Epithelial cell of umbilical artery (primary cell): ENCODE data around the gene DEFB132. TPM values are rescaled to one million over a fixed set of nuclear protein-coding genes. Genes with fewer than 3 reads are reported as not detected.

Source experiments
- total RNA-seq: library from RNA; depleted of rRNA; stranded (reverse); fragments of >200 nt; gene quantifications from 2 replicates; pipeline ENCODE4 v1.2.3, GENCODE V29; 2014

The DEFB132 gene
- total RNA-seq: not detected in 2 replicates

GRCh38 chr20:257419-257818, at the start of gene DEFB132:
DEFB132 (plus strand) TSS chr20:257724; CDS start chr20:257779, 55 bp downstream.

GRCh38 chr20:226958-227357, 30.6 kb upstream of the DEFB132 start, which contains the start of gene DEFB129:
DEFB129 (plus strand) TSS chr20:227258; CDS start chr20:227289, 31 bp downstream.

GRCh38 chr20:290084-290831, 32.7 kb downstream of the DEFB132 start, which contains the start of gene C20orf96:
C20orf96 (minus strand) TSS chr20:290750; CDS start chr20:290610, 140 bp downstream.

GRCh38 chr20:297098-297924, 39.8 kb downstream of the DEFB132 start, which contains the start of gene ZCCHC3:
ZCCHC3 (plus strand) TSS chr20:297570; CDS start chr20:297587, 17 bp downstream.

Other genes starting within 250 kb of the DEFB132 start
- gene DEFB125, start 170.1 kb upstream of the DEFB132 start, total RNA-seq: not detected in 2 replicates
- not detected in 2 replicates for gene DEFB126, start 115.1 kb upstream of the DEFB132 start, total RNA-seq
- gene DEFB127, start 100.3 kb upstream of the DEFB132 start, total RNA-seq: not detected in 2 replicates
- not detected in 2 replicates for gene DEFB128, start 68.0 kb upstream of the DEFB132 start, total RNA-seq
- not detected in 2 replicates for gene DEFB129, start 30.5 kb upstream of the DEFB132 start, total RNA-seq
- gene C20orf96, start 33.0 kb downstream of the DEFB132 start, total RNA-seq: 1.6 and 4.7 TPM in 2 replicates
- gene ZCCHC3, start 39.8 kb downstream of the DEFB132 start, total RNA-seq: 19.5 and 39.2 TPM in 2 replicates
- 3.6 and 6.2 TPM in 2 replicates for gene SOX12, start 67.8 kb downstream of the DEFB132 start, total RNA-seq
- 8.8 and 29.2 TPM in 2 replicates for gene NRSN2, start 89.4 kb downstream of the DEFB132 start, total RNA-seq
- gene TRIB3, start 123.0 kb downstream of the DEFB132 start, total RNA-seq: 59.8 and 61.4 TPM in 2 replicates
- 52.0 and 91.2 TPM in 2 replicates for gene RBCK1, start 150.6 kb downstream of the DEFB132 start, total RNA-seq
- gene TBC1D20, start 204.8 kb downstream of the DEFB132 start, total RNA-seq: 18.7 and 21.4 TPM in 2 replicates